HG02870 (cell line): ENCODE measurements around the gene SLCO2A1.

ENCODE experiments used
- ATAC-seq: cut with Tn5 transposase; IDR thresholded peaks from one replicate; pipeline ENCODE4 v1.9.1; 2021; ENCODE audit warnings: mild to moderate bottlenecking, moderate library complexity; ENCODE audit not compliant: unreplicated experiment

SLCO2A1 gene

GRCh38 chr3:134035836-134036235, 6.1 kb upstream of the SLCO2A1 start:
- no peak for ATAC-seq

GRCh38 chr3:134034005-134034785, 4.5 kb upstream of the SLCO2A1 start:
- ATAC-seq = no peak

DNA sequence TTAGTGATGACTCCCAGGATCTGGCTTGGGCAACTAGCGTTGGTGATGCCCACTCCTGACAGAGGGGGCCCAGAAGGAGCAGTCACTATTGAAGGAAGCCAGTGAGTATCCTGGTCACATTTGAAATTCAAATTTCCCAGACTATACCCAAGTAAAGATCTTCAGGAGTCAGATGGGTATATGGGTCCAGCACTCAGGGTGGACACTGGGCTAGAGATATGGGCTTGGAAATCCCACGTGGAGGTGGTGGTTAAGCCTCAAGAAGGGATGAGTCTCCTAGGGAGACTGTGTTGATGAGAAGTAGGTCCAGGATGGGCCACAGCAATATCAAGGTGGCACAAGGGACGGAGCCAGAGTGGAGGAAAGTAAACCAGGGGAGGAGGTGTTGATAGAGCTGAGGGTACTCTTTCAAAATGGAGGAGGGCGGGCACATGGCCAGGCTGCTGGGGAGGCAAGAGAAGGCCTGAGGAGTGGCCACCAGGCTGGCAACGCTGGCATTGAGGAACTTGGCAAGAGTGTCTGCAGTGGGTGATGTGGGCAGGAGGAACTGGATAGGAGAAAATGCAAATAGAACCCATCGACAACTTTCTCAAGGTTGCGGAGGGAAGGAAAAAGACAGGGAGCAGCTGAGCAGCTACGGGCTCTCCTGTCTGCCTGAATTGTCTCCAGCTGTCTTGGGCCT, 3.7 kb upstream of the SLCO2A1 start:
- ATAC-seq = no peak

DNA sequence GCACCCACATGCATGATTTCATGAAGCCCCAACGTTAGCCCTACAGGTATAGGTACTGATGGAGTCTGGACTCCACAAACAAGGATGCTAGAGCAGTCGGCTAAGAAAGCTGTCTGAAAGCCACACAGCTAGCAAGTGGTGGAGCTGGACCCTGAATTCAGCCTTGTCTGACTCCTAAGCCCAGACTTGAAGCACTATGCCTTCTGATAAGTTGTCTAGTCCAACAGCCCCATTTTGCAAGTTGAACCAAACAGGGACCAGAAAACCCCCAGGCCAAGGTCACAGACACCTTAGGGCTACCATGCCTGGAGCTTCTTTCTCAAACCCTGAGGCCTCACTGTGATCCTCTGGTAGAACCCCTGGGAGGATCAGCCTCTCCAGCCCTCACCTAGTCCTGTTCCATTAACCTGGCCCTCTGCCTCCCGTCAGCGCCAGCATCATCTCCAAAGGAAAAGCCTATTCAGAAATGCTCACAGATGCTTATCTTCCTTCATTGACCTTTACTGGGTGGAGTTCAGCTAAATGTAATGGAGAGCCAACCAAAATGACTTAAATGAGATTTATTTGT, 1.7 kb upstream of the SLCO2A1 start:
- no peak for ATAC-seq

- no peak for ATAC-seq
Observed at GRCh38 chr3:134030379-134031347, 938 bp upstream of the SLCO2A1 start.

DNA sequence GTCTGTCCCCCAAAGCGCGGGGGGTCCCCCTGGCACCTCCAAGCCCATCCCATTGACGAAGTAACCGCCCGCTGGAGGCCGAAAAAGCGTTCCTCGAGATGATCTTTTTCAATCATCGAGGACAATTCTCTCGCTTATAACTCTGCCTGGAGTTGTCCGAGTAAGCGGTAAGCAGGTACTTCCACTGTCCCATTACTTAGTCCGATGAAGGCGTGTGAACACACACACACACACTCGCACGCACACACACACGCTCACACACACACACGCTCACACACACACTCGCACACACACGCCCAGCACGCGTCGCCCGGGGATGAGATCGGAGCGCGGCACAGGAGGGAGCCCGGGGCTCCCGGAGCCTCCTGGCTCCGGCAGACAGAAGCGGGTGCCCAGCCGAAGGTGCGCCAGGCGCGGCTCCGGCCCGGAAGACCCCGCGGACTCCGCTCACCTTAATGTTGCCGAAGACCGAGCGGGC, 430 bp downstream of the SLCO2A1 start:
- ATAC-seq = no peak

DNA sequence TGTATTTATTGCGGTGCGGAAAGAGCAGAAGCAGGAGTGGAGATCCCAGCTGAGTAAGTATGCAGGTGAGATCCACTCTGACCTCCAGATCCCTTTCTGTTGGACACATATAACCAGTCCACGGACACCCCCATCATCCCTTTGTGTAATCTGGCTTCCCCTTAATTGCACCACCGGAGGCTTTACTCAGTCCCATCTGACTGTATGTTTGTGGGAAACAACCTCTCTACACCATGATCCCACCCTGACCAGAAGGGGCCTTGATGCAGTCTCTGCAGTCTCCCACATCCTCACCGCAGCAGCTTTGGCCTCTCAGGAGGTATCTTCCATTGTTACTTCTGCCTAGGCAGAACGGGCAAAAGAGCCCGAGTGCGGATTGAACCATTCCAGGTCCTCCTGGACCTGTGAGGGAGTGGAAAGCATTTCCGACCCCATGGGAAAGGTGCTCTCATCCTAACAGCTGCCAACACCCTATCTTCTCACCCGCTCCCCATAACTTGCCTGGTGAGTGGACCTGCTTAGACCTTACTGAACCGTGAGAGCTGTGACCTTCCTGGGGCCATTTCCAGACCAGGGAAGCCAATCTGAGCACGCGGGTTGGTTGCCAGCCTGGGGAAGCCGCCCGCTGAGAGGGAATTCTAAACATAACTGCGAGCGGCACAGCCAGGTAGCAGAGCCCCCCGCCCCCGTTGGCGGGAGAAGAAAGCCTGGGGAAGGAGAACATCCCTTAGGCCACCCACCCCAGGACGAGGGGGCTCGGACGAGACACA, 1.1 kb downstream of the SLCO2A1 start:
- no peak for ATAC-seq

DNA sequence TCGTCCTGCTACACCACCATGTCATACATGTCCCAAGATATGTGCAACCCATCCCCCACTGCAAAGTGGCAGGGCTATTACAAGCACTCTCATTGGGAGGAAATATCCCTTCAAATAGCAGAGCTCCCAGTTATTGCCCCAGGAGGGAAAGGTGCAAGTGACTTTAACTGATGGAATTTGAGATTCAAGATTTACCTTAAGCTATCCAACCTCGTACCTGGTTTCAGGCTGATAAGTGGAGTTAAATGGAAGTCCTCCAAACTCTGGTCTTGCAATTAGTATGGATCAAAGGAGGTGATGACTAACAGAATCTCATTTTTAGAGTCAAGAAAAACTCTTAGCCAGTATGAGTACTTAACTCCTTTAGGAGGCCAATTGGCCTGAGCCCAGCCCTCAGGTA, 2.1 kb downstream of the SLCO2A1 start:
- no peak for ATAC-seq

DNA sequence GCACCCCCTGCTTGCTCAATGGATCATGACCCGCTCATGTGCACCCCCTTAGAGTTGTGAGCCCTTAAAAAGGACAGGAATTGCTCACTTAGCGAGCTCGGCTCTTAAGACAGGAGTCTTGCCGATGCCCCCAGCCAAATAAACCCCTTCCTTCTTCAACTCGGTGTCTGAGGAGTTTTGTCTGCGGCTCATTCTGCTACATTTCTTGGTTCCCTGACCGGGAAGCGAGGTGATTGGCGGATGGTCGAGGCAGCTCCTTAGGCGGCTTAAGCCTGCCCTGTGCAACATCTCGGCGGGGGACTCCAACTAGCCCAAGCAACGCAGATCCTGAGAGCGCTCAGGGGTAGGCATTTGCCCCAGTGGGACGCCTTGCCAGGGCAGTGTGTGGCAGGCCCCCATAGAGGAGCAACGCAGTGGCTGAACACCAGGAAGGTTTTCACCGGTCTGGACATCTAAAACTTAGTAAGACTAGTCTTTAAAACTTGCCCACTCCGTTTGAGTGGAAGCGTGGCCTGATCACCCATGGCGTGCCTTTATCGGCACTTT, 9.5 kb downstream of the SLCO2A1 start:
- ATAC-seq = no peak

- ATAC-seq = no peak
Observed at GRCh38 chr3:134018850-134019249, 10.9 kb downstream of the SLCO2A1 start.

- ATAC-seq = no peak
Observed at GRCh38 chr3:134018406-134018805, 11.3 kb downstream of the SLCO2A1 start.

- no peak for ATAC-seq
Observed at GRCh38 chr3:134017490-134017889, 12.2 kb downstream of the SLCO2A1 start.

- ATAC-seq = no peak
Observed at GRCh38 chr3:134014270-134014669, 15.5 kb downstream of the SLCO2A1 start.

- ATAC-seq = no peak
Observed at GRCh38 chr3:134013280-134013679, 16.4 kb downstream of the SLCO2A1 start.

- no peak for ATAC-seq
Observed at GRCh38 chr3:134009345-134010000, 20.3 kb downstream of the SLCO2A1 start.

DNA sequence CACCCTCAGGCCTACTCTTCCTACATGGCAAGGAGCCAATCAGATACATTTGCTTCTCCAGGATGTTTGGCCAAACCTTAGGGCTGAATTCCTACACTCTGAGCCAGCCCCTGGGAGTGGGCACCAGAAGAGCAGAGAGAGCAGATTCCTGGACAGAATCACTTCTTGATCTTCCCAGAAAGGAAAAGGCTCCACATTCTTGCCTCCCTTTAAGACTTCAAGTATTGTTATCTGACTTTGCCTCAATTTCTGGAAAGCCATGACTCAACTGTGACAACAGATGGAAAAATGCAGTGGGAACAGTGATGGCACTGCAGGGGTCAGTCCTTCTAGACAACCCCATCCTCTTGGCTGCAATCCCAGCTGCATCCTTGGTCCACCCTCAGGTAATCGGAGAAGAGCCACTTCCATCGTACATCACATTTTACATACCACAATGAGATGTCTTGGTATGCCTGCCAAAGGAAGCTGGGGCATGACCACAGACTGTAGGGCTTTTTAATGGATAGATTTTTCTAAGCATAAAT, 21.0 kb downstream of the SLCO2A1 start:
- no peak for ATAC-seq

DNA sequence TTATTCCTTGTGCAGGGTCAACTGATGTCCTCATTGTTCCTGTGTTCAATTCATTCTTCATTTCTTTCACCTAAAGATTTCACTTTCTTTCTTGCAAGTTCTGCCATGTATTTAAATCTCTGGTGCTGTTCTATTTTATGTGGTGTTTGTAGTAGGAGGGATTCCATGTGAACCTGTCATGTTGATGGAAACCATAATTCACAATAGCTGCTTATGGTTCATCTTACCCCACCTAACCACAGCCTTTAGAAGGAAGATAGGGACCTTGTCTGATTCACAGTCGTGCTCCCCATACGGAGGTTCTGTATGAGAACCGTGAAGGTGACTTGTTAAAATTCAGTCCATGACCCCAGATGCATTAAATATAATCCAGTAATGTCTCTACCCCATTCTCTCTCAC, 21.9 kb downstream of the SLCO2A1 start:
- ATAC-seq = no peak

- ATAC-seq = no peak
Observed at GRCh38 chr3:134004841-134005240, 24.9 kb downstream of the SLCO2A1 start.

DNA sequence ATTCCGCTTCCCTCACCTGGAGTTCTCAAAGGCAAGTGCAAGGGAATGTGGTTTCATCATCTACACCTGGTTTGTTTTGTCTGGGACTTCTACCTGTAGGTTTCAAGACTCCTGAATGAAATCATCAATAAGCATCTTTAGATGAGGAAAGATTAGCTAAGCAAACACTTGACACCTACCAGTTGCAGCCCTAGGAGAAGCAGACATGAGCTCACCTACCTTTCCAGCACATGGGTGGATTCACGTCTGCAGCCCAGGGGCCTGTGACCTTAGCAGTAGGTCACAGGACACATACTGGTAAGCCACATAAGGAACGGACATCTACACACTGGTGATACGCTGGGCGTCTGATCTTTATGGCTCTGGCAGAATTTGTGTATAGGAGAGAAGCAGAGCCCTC, 26.7 kb downstream of the SLCO2A1 start:
- ATAC-seq = no peak
